Panc1 (cell line): ENCODE measurements around the gene WWOX. TPM values are rescaled to one million over a fixed set of nuclear protein-coding genes. Genes with fewer than 3 reads are reported as not detected.

Source experiments
- ATAC-seq: fragments of 200-7000 bp; cut with Tn5 transposase; 2 replicates; pipeline ENCODE4 v1.9.1; 2020; ENCODE audit warnings: mild to moderate bottlenecking, moderate library complexity
- BruUV-seq: library from RNA; stranded (reverse); fragments of 400-500 nt; replicated peaks from 2 replicates; lab custom pipeline; 2021; lab: Mats Ljungman, UMichigan
- CTCF ChIA-PET: fragments of 300-600 bp; sonication (Branson Sonifier 250); formaldehyde crosslinking; loops from one replicate; lab custom pipeline; 2022; ENCODE audit warnings: antibody characterized with exemption; lab: Charles Lee
- POLR2A ChIA-PET: fragments of 300-600 bp; sonication (Branson Sonifier 250); formaldehyde crosslinking; loops from one replicate; lab custom pipeline; 2022; ENCODE audit warnings: antibody characterized with exemption; lab: Charles Lee
- DNase-seq: peaks from one replicate; pipeline ENCODE4 v3.0.0-alpha.2; 2010; ENCODE audit warnings: low read depth, low spot score
- H3K27ac ChIP-seq: 2 replicates; pipeline ENCODE4 v1.5.1; 2011; ENCODE audit warnings: mild to moderate bottlenecking, low read length, inconsistent platforms
- H3K27me3 ChIP-seq: fragments of 200-500 bp; sonication (Bioruptor generic); 2 replicates; pipeline ENCODE4 v1.6.0; 2014; ENCODE audit warnings: low read length, inconsistent platforms; ENCODE audit not compliant: control insufficient read depth, insufficient read depth
- H3K36me3 ChIP-seq: fragments of 200-500 bp; sonication (Bioruptor generic); 2 replicates; pipeline ENCODE4 v1.5.1; 2014; ENCODE audit warnings: inconsistent platforms, mild to moderate bottlenecking, low read length, moderate library complexity; ENCODE audit not compliant: control insufficient read depth, insufficient read depth
- H3K4me1 ChIP-seq: 2 replicates; pipeline ENCODE4 v1.5.1; 2011; ENCODE audit warnings: inconsistent platforms, mild to moderate bottlenecking, low read length, moderate library complexity; ENCODE audit not compliant: control insufficient read depth, insufficient read depth
- H3K4me3 ChIP-seq, 2 experiments: 2 replicates each; pipeline ENCODE4 v1.5.1; 2011 to 2012; ENCODE audit warnings: low read depth in 2 of 2, low read length in 2 of 2, mild to moderate bottlenecking in 2 of 2, inconsistent platforms in 1 of 2, moderate library complexity in 1 of 2
- H3K9me3 ChIP-seq: fragments of 200-500 bp; sonication (Bioruptor generic); 2 replicates; pipeline ENCODE4 v1.5.1; 2014; ENCODE audit warnings: low read depth, mild to moderate bottlenecking, inconsistent platforms, low read length, moderate library complexity; ENCODE audit not compliant: control insufficient read depth, insufficient read depth
- CTCF ChIP-seq: fragments of 450-650 bp; IDR thresholded peaks from 2 replicates; pipeline ENCODE4 v1.5.1; 2017; ENCODE audit warnings: mild to moderate bottlenecking
- POLR2AphosphoS5 ChIP-seq: IDR thresholded peaks from 2 replicates; pipeline ENCODE4 v1.6.1; 2012; ENCODE audit warnings: mild to moderate bottlenecking, low read depth, low read length, moderate library complexity
- REST ChIP-seq, 2 experiments: IDR thresholded peaks; 2 replicates each; pipeline ENCODE4 v1.6.1; 2011 to 2012; ENCODE audit warnings: low read depth in 2 of 2, control low read depth in 1 of 2, low read length in 1 of 2, mild to moderate bottlenecking in 1 of 2, moderate library complexity in 1 of 2; ENCODE audit not compliant: insufficient read depth in 1 of 2
- SIN3A ChIP-seq: IDR thresholded peaks from 2 replicates; pipeline ENCODE4 v1.6.1; 2012; ENCODE audit warnings: low read depth, mild to moderate bottlenecking, low read length, moderate library complexity, borderline replicate concordance; ENCODE audit not compliant: insufficient read depth
- TCF7L2 ChIP-seq: IDR thresholded peaks from 2 replicates; pipeline ENCODE4 v1.6.1; 2011; ENCODE audit warnings: mild to moderate bottlenecking, low read depth, low read length, inconsistent platforms
- in situ Hi-C: cut with HindIII; loops from 2 replicates; pipeline ENCODE4 v1.10.0; 2016; ENCODE audit warnings: low sequenced_read_pairs, low pct_unique_long_range_greater_than_20kb
- intact Hi-C: fragments of 100-400 bp; cut with micrococcal nuclease; formaldehyde crosslinking; loops from one replicate; pipeline ENCODE4 v1.10.0; 2022; ENCODE audit not compliant: unreplicated experiment
- total RNA-seq: library from RNA; stranded (reverse); gene quantifications from one replicate; pipeline ENCODE4 v1.2.1, GENCODE V29; 2021; ENCODE audit not compliant: unreplicated experiment

The WWOX gene
- total RNA-seq, 1 experiment from 2014 or later: 12.5 TPM

- DNase-seq: no peak
- intact Hi-C loops (no loop called here), in situ Hi-C loops (no loop called here)
- CTCF ChIA-PET: no interaction called here
- no TSS peak for BruUV-seq
- no peaks in the 10 kb centered on the region for H3K4me1 ChIP-seq
- H3K27me3 ChIP-seq: no peaks in the 10 kb centered on the region
- TF ChIP-seq TCF7L2 (no peak), REST (IDR thresholded peaks at IDR 0.05; ENCODE audit: insufficient read depth in 1 of 2, low read depth in 2 of 2, low read length in 1 of 2) (no peak), SIN3A (no peak), CTCF (no peak), POLR2AphosphoS5 (no peak)
- no peaks in the 10 kb centered on the region for H3K9me3 ChIP-seq
- no peaks in the 10 kb centered on the region for H3K36me3 ChIP-seq
- no peak for ATAC-seq
- no peak overlapping the region for H3K4me3 ChIP-seq
- POLR2A ChIA-PET: no interaction called here
- no peak overlapping the region for H3K27ac ChIP-seq
Observed at GRCh38 chr16:78386557-78387324, 287.3 kb downstream of the WWOX start.

- in situ Hi-C loops (no loop called here), intact Hi-C loops (no loop called here)
- CTCF ChIA-PET: no interaction called here
- Histone ChIP-seq H3K36me3 (no peaks in the 10 kb centered on the region), H3K4me1 (no peaks in the 10 kb centered on the region), H3K4me3 (no peak overlapping the region), H3K27ac (no peak overlapping the region), H3K9me3 (no peaks in the 10 kb centered on the region), H3K27me3 (no peaks in the 10 kb centered on the region)
- TF ChIP-seq REST (IDR thresholded peaks at IDR 0.05; ENCODE audit: insufficient read depth in 1 of 2, low read depth in 2 of 2, low read length in 1 of 2) (no peak), POLR2AphosphoS5 (no peak), TCF7L2 (no peak), SIN3A (no peak), CTCF (no peak)
- ATAC-seq: no peak
- no TSS peak for BruUV-seq
- POLR2A ChIA-PET: no interaction called here
- DNase-seq: no peak
Observed at GRCh38 chr16:78389009-78389498, 289.6 kb downstream of the WWOX start.
